Kidney (tissue), 14 donors: ENCODE results near the gene DDX4. TPM values are rescaled to one million over a fixed set of nuclear protein-coding genes. Genes with fewer than 3 reads are reported as not detected.

Source experiments
- DNase-seq, 5 donors: peaks; one replicate each; pipeline ENCODE4 v3.0.0-alpha.2; 2013 to 2020
- FAIRE-seq: peaks from 2 replicates; lab custom pipeline; 2012; peaks lifted over from hg19 to GRCh38; lab: Jason Lieb, UNC
- H3K27ac ChIP-seq, 2 donors: one replicate each; pipeline ENCODE4 v1.7.0; 2013; ENCODE audit warnings: low read depth in 2 of 2, low read length in 2 of 2, inconsistent platforms in 1 of 2
- H3K27me3 ChIP-seq: one replicate; pipeline ENCODE4 v1.7.1; 2013; ENCODE audit warnings: low read length, inconsistent platforms; ENCODE audit not compliant: control insufficient read depth, insufficient read depth
- H3K36me3 ChIP-seq, 3 donors: one replicate each; pipeline versions ENCODE4 v1.7.0 to v1.7.1; 2013; ENCODE audit warnings: low read length in 3 of 3, control low read depth in 1 of 3, inconsistent platforms in 1 of 3; ENCODE audit not compliant: insufficient read depth in 3 of 3, control insufficient read depth in 2 of 3
- H3K4me1 ChIP-seq, 3 donors: one replicate each; pipeline versions ENCODE4 v1.7.0 to v1.7.1; 2013; ENCODE audit warnings: low read length in 3 of 3, inconsistent platforms in 1 of 3, low read depth in 1 of 3; ENCODE audit not compliant: control insufficient read depth in 2 of 3, insufficient read depth in 2 of 3
- H3K4me3 ChIP-seq, 3 donors: one replicate each; pipeline versions ENCODE4 v1.7.0 to v1.8.1; 2013; ENCODE audit warnings: low read length in 3 of 3, control low read depth in 1 of 3, inconsistent platforms in 1 of 3
- H3K9ac ChIP-seq, 3 donors: one replicate each; pipeline versions ENCODE4 v1.7.0 to v1.7.1; 2013; ENCODE audit warnings: low read length in 3 of 3, control low read depth in 1 of 3, inconsistent platforms in 1 of 3
- H3K9me3 ChIP-seq, 3 donors: one replicate each; pipeline versions ENCODE4 v1.7.0 to v1.7.1; 2013; ENCODE audit warnings: low read length in 3 of 3, control low read depth in 1 of 3, inconsistent platforms in 1 of 3; ENCODE audit not compliant: control insufficient read depth in 2 of 3, insufficient read depth in 1 of 3
- CTCF ChIP-seq: IDR thresholded peaks from 3 replicates; pipeline ENCODE4 v1.5.1; 2012; ENCODE audit warnings: mild to moderate bottlenecking, moderate library complexity, borderline replicate concordance; ENCODE audit not compliant: insufficient read depth; ENCODE audit errors: extremely low read depth
- intact Hi-C: fragments of 100-400 bp; cut with DNase I; formaldehyde crosslinking; loops from one replicate; pipeline ENCODE4 v1.11.1; 2022
- polyA plus RNA-seq: library from polyadenylated mRNA; stranded (reverse); fragments of 350-450 nt; fragmentation: Illumina TruSeq; extraction: RNeasy Lipid Tissue Mini Kit (QIAGEN cat#74804); gene quantifications from one replicate; pipeline ENCODE4 v1.2.3, GENCODE V29; 2014; ENCODE audit warnings: low read depth, low replicate concordance; ENCODE audit not compliant: insufficient read depth
- total RNA-seq: library from RNA; stranded (reverse); fragmentation: NEBNext Ultra II Directional; extraction: Animal tissue kit (Norgen Biotek cat#: 25700); gene quantifications from one replicate; pipeline ENCODE4 v1.2.1, GENCODE V29; 2021
- donor health status: control.
- donor health status: control.
- donor health status: control.
- donor health status: control.
- donor health status: control.
- donor health status: DM: yes; HTN: yes; CAD: no.
- donor health status: Normal renal cell carcinoma (clear cell type).

DDX4 gene
- total and polyA plus RNA-seq, 2 donors from 2014 or later: not detected

- Histone ChIP-seq H3K4me1 (no peaks in the 10 kb centered on the region), H3K36me3 (no peaks in the 10 kb centered on the region), H3K27me3 (no peaks in the 10 kb centered on the region), H3K9me3 (no peaks in the 10 kb centered on the region), H3K9ac (no peak overlapping the region), H3K27ac (no peak overlapping the region), H3K4me3 (no peak overlapping the region)
- no peak for FAIRE-seq
- intact Hi-C loops: no loop called here
- DNase-seq: no peak
- no peak for TF ChIP-seq CTCF
These were observed 13.6 kb upstream of the DDX4 start for GRCh38 chr5:55724281-55724680.

GRCh38 chr5:55731848-55732247 is 6.0 kb upstream of the DDX4 start:
- Histone ChIP-seq H3K9me3 (no peaks in the 10 kb centered on the region), H3K4me3 (no peak overlapping the region), H3K4me1 (no peaks in the 10 kb centered on the region), H3K27ac (no peak overlapping the region), H3K9ac (no peak overlapping the region), H3K27me3 (no peaks in the 10 kb centered on the region), H3K36me3 (no peaks in the 10 kb centered on the region)
- intact Hi-C loops: no loop called here
- TF ChIP-seq CTCF: no peak
- FAIRE-seq (no peak), DNase-seq (no peak)

- intact Hi-C loops: no loop called here
These were observed 5.3 kb upstream of the DDX4 start for GRCh38 chr5:55732585-55732984.

More at GRCh38 chr5:55732585-55732984, 5.3 kb upstream of the DDX4 start:
- no peak overlapping the region for H3K4me3 ChIP-seq
- H3K27ac ChIP-seq: no peak overlapping the region
- FAIRE-seq: no peak
- no peaks in the 10 kb centered on the region for H3K9me3 ChIP-seq
- H3K9ac ChIP-seq: no peak overlapping the region
- no peaks in the 10 kb centered on the region for H3K27me3 ChIP-seq
- no peak for DNase-seq
- TF ChIP-seq CTCF: no peak
- H3K4me1 ChIP-seq: no peaks in the 10 kb centered on the region
- no peaks in the 10 kb centered on the region for H3K36me3 ChIP-seq
